ENCODE data around the gene RWDD1. TPM values are rescaled to one million over a fixed set of nuclear protein-coding genes. Genes with fewer than 3 reads are reported as not detected.

Gene RWDD1, protein sequence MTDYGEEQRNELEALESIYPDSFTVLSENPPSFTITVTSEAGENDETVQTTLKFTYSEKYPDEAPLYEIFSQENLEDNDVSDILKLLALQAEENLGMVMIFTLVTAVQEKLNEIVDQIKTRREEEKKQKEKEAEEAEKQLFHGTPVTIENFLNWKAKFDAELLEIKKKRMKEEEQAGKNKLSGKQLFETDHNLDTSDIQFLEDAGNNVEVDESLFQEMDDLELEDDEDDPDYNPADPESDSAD
- 26.9 and 30.6 TPM in 2 replicates for total RNA-seq

GRCh38 chr6:116570856-116571682, at the start of gene RWDD1:
Gene RWDD1, plus strand, starts transcription at chr6:116571504. Its CDS starts 79 bp downstream, at chr6:116571583.

DNA sequence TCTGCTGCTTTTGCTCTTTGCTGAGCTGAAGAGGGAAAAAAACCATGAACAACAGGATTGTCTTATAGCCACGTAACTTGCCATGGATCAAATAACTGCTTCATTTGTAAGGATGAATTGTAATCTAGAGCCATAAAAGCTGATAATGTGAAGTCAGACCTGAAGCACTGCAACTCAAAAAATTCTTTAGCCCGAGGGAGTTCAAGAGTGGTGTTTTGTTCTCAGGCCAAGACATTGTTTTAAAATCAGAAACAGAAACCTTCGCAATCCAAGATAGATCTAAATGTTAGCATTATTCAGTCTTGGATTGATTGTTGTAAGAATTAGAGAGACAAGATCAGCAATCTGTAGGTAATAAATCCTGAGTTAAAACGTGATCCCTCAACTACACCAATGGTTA, 25.7 kb upstream of the RWDD1 start, which contains the start of gene TRAPPC3L:
TRAPPC3L (minus strand) TSS at position 34 of the 400 bp plus-strand sequence. CDS start 170 bp downstream, outside the sequence.

DNA sequence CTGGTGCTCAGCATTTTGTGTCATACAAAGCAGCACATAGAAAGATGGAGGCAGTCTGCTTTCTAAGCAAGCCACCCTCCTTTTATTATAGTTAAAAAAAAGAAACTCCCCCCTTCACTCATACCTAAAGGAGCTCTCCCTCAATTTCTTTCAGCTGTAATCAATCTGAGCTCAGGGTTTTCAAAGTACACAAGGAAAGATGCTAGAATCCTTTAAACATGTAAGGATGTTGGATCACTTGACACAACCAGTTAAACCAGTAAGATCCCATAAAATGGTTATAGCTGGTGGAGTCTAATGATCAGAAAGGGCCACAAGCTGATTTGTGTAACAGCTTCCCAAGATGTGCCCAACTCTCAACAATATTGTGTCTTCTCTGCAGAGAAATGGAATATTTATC, 17.9 kb upstream of the RWDD1 start, which contains the start of gene CALHM4:
CALHM4 (plus strand) TSS at position 301 of the 400 bp plus-strand sequence; CDS start at position 344, 43 bp downstream.

DNA sequence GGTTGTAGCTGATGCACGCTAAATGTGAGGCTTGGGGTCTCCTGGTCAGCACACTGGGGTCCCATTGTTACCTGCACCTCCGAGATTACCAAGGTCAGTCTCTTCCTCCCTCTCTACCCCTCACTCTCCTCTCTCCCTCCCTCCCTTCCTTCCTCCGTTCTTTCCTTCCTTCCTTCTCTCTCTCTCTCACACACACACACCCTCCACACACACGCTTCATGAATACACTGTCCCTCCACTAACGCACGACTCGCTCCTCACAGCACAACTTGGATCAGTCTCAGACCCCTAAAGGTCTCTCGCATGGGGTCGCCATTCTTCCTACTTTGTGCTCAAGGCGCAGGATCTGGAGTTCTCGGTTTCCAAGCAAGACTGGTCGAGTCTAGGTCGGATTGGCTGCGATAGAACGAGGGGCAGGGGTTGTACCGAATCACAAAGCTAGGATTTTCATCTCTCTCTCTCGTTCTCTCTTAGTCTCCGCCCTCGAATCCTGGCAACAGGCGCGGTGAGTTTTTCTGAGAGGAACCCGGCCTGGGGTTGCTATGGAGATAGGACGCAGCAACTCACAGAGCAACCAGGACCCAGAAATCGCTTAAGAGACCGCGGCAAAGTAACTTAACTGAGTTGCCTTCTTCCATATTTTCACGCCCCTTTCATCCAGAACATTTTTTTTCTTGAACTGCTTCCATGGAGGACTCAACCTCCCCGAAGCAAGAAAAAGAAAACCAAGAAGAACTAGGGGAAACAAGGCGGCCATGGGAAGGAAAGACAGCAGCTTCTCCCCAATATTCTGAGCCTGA, 44.8 kb downstream of the RWDD1 start, which contains the start of gene RSPH4A:
RSPH4A (plus strand) TSS at position 543 of the 800 bp plus-strand sequence; CDS start at position 688, 145 bp downstream.

Other genes with a start within 250 kb of the RWDD1 start
- 108 and 119 TPM in 2 replicates for gene DSE, start 200.6 kb upstream of the RWDD1 start, total RNA-seq
- gene CALHM6, start 110.1 kb upstream of the RWDD1 start, total RNA-seq, result 0.29 and 0.44 TPM in 2 replicates
- gene CALHM5, start 59.9 kb upstream of the RWDD1 start, total RNA-seq, result 2.2 and 7.7 TPM in 2 replicates
- gene TRAPPC3L, start 25.8 kb upstream of the RWDD1 start, total RNA-seq, result under 0.01 TPM in 1 of 2 replicates, not detected in the other
- 0.14 TPM in 1 of 2 replicates, not detected in the other for gene CALHM4, start 17.8 kb upstream of the RWDD1 start, total RNA-seq
- gene RSPH4A, start 45.0 kb downstream of the RWDD1 start, total RNA-seq, result 0.22 and 0.43 TPM in 2 replicates
- gene ZUP1, start 97.3 kb downstream of the RWDD1 start, total RNA-seq, result 7.2 and 12.5 TPM in 2 replicates
- 8.4 and 8.5 TPM in 2 replicates for gene KPNA5, start 109.7 kb downstream of the RWDD1 start, total RNA-seq
- gene FAM162B, start 194.2 kb downstream of the RWDD1 start, total RNA-seq, result 25.5 TPM in 1 of 2 replicates, not detected in the other